RWPE2 (cell line): Measurements from ENCODE around the gene NAA35.

Experiments used
- ATAC-seq: fragments of 200-7000 bp; cut with Tn5 transposase; 3 replicates; pipeline ENCODE4 v1.9.1; 2021; ENCODE audit warnings: low read depth
- DNase-seq: peaks from one replicate; pipeline ENCODE4 v3.0.0-alpha.2; 2020; ENCODE audit warnings: low spot score
- H3K27ac ChIP-seq: fragments of 450-650 bp; 2 replicates; pipeline ENCODE4 v1.5.1; 2017; ENCODE audit warnings: mild to moderate bottlenecking; ENCODE audit not compliant: poor library complexity, severe bottlenecking
- H3K27me3 ChIP-seq: fragments of 250-450 bp; sonication (Bioruptor Pico); 2 replicates; pipeline ENCODE4 v1.5.1; 2021; ENCODE audit warnings: mild to moderate bottlenecking, moderate library complexity; ENCODE audit not compliant: insufficient read depth, poor library complexity, severe bottlenecking
- H3K36me3 ChIP-seq: fragments of 250-450 bp; sonication (Bioruptor Pico); 2 replicates; pipeline ENCODE4 v1.5.1; 2020; ENCODE audit warnings: low read depth, mild to moderate bottlenecking, moderate library complexity
- H3K4me1 ChIP-seq: fragments of 250-450 bp; sonication (Bioruptor Pico); 2 replicates; pipeline ENCODE4 v1.5.1; 2021; ENCODE audit warnings: mild to moderate bottlenecking, moderate library complexity; ENCODE audit not compliant: insufficient read depth, poor library complexity, severe bottlenecking
- H3K4me3 ChIP-seq: fragments of 250-450 bp; sonication (Bioruptor Pico); 2 replicates; pipeline ENCODE4 v1.5.1; 2021; ENCODE audit warnings: mild to moderate bottlenecking, moderate library complexity; ENCODE audit not compliant: severe bottlenecking
- H3K9me3 ChIP-seq: fragments of 250-450 bp; sonication (Bioruptor Pico); 2 replicates; pipeline ENCODE4 v1.5.1; 2021; ENCODE audit warnings: mild to moderate bottlenecking, moderate library complexity; ENCODE audit not compliant: severe bottlenecking
- CTCF ChIP-seq: fragments of 450-650 bp; IDR thresholded peaks from one replicate; pipeline ENCODE4 v1.5.1; 2017; ENCODE audit warnings: mild to moderate bottlenecking, moderate library complexity; ENCODE audit not compliant: poor library complexity, severe bottlenecking

Gene NAA35

GRCh38 chr9:86057491-86057890 lies 116.5 kb downstream of the NAA35 start:
- Histone ChIP-seq H3K27me3 (no peaks in the 10 kb centered on the region), H3K9me3 (no peaks in the 10 kb centered on the region), H3K27ac (no peak overlapping the region), H3K36me3 (no peaks in the 10 kb centered on the region), H3K4me1 (no peaks in the 10 kb centered on the region), H3K4me3 (no peak overlapping the region)
- TF ChIP-seq CTCF, result no peak
- no peak for DNase-seq
- no peak for ATAC-seq

- no peak for ATAC-seq
- H3K27ac ChIP-seq, result no peak overlapping the region
- H3K36me3 ChIP-seq, result no peaks in the 10 kb centered on the region
These were observed 121.2 kb downstream of the NAA35 start for GRCh38 chr9:86061972-86062739.

GRCh38 chr9:86062845-86063693 lies 122.1 kb downstream of the NAA35 start:
- DNase-seq (no peak), ATAC-seq (no peak)
- no peak overlapping the region for H3K4me3 ChIP-seq
- H3K27me3 ChIP-seq, result no peaks in the 10 kb centered on the region
- no peaks in the 10 kb centered on the region for H3K36me3 ChIP-seq
- no peak for TF ChIP-seq CTCF
- no peak overlapping the region for H3K27ac ChIP-seq
- H3K4me1 ChIP-seq, result no peaks in the 10 kb centered on the region
- no peaks in the 10 kb centered on the region for H3K9me3 ChIP-seq

More at GRCh38 chr9:86061972-86062739, 121.2 kb downstream of the NAA35 start:
- Histone ChIP-seq H3K27me3 (no peaks in the 10 kb centered on the region), H3K9me3 (no peaks in the 10 kb centered on the region), H3K4me1 (no peaks in the 10 kb centered on the region), H3K4me3 (no peak overlapping the region)
- DNase-seq, result no peak
- TF ChIP-seq CTCF, result no peak

- ATAC-seq, result no peak
- Histone ChIP-seq H3K4me1 (no peaks in the 10 kb centered on the region), H3K27me3 (no peaks in the 10 kb centered on the region), H3K4me3 (no peak overlapping the region), H3K9me3 (no peaks in the 10 kb centered on the region), H3K36me3 (no peaks in the 10 kb centered on the region), H3K27ac (no peak overlapping the region)
- TF ChIP-seq CTCF, result no peak
- DNase-seq, result no peak
These were observed 123.3 kb downstream of the NAA35 start for GRCh38 chr9:86064220-86064619.
